Mesenchymal stem cell (in vitro differentiated cells and primary cell): Measurements from ENCODE around the gene CD2AP.

Experiments used
- DNase-seq: peaks from one replicate; pipeline ENCODE4 v3.0.0-alpha.2; 2013
- H2AFZ ChIP-seq: one replicate; pipeline ENCODE4 v1.6.1; 2013; ENCODE audit warnings: low read depth, mild to moderate bottlenecking, control low read depth, inconsistent platforms, low read length, moderate library complexity
- H2AK5ac ChIP-seq: 2 replicates; pipeline ENCODE4 v1.6.1; 2013; ENCODE audit warnings: low read length, moderate library complexity, mild to moderate bottlenecking, inconsistent platforms; ENCODE audit not compliant: severe bottlenecking
- H2BK120ac ChIP-seq: one replicate; pipeline ENCODE4 v1.6.1; 2013; ENCODE audit warnings: low read depth, mild to moderate bottlenecking, inconsistent platforms, low read length, moderate library complexity
- H2BK12ac ChIP-seq, 2 experiments: one replicate each; pipeline ENCODE4 v1.6.1; 2013; ENCODE audit warnings: inconsistent platforms in 2 of 2, low read length in 2 of 2, mild to moderate bottlenecking in 2 of 2, moderate library complexity in 2 of 2, control low read depth in 1 of 2
- H2BK15ac ChIP-seq: one replicate; pipeline ENCODE4 v1.6.1; 2013; ENCODE audit warnings: mild to moderate bottlenecking, low read depth, inconsistent platforms; ENCODE audit not compliant: poor library complexity, severe bottlenecking
- H2BK5ac ChIP-seq: 2 replicates; pipeline ENCODE4 v1.6.1; 2013; ENCODE audit warnings: low read depth, mild to moderate bottlenecking, low read length, control low read depth, inconsistent platforms; ENCODE audit not compliant: poor library complexity, severe bottlenecking
- H3K14ac ChIP-seq, 2 experiments: one replicate each; pipeline ENCODE4 v1.6.1; 2013; ENCODE audit warnings: inconsistent platforms in 2 of 2, low read length in 2 of 2, control low read depth in 1 of 2, mild to moderate bottlenecking in 1 of 2, moderate library complexity in 1 of 2
- H3K18ac ChIP-seq, 2 experiments: one replicate each; pipeline ENCODE4 v1.6.1; 2013; ENCODE audit warnings: inconsistent platforms in 2 of 2, low read length in 2 of 2, control low read depth in 1 of 2, low read depth in 1 of 2, mild to moderate bottlenecking in 1 of 2
- H3K23ac ChIP-seq, 2 experiments: one replicate each; pipeline ENCODE4 v1.6.1; 2013; ENCODE audit warnings: inconsistent platforms in 2 of 2, low read length in 2 of 2, mild to moderate bottlenecking in 2 of 2, moderate library complexity in 2 of 2, control low read depth in 1 of 2
- H3K27ac ChIP-seq: 2 replicates; pipeline ENCODE4 v1.5.1; 2013; ENCODE audit warnings: mild to moderate bottlenecking, moderate library complexity, low read length, control low read depth, inconsistent platforms; ENCODE audit not compliant: poor library complexity, severe bottlenecking
- H3K27me3 ChIP-seq, 2 experiments: 2 replicates each; pipeline versions ENCODE4 v1.6.1 to v1.7.0; 2013; ENCODE audit warnings: low read length in 2 of 2, mild to moderate bottlenecking in 2 of 2, moderate library complexity in 2 of 2, control low read depth in 1 of 2, inconsistent platforms in 1 of 2; ENCODE audit not compliant: control insufficient read depth in 1 of 2, insufficient read depth in 1 of 2
- H3K36me3 ChIP-seq, 2 experiments: 2 replicates each; pipeline versions ENCODE4 v1.6.1 to v1.7.0; 2013; ENCODE audit warnings: low read length in 2 of 2, control low read depth in 1 of 2, inconsistent platforms in 1 of 2, low read depth in 1 of 2, mild to moderate bottlenecking in 1 of 2; ENCODE audit not compliant: insufficient read depth in 2 of 2, control insufficient read depth in 1 of 2
- H3K4ac ChIP-seq, 2 experiments: one replicate each; pipeline ENCODE4 v1.6.1; 2013; ENCODE audit warnings: inconsistent platforms in 2 of 2, low read length in 2 of 2, mild to moderate bottlenecking in 2 of 2, moderate library complexity in 2 of 2, control low read depth in 1 of 2, low read depth in 1 of 2
- H3K4me1 ChIP-seq: 2 replicates; pipeline ENCODE4 v1.6.1; 2013; ENCODE audit warnings: low read depth, low read length, control low read depth; ENCODE audit not compliant: control insufficient read depth, insufficient read depth
- H3K4me2 ChIP-seq: 2 replicates; pipeline ENCODE4 v1.6.1; 2013; ENCODE audit warnings: low read length, mild to moderate bottlenecking, inconsistent platforms; ENCODE audit not compliant: poor library complexity, severe bottlenecking
- H3K4me3 ChIP-seq, 2 experiments: 2 replicates each; pipeline versions ENCODE4 v1.5.1 to v1.7.0; 2013; ENCODE audit warnings: low read length in 2 of 2, mild to moderate bottlenecking in 2 of 2, control low read depth in 1 of 2, low read depth in 1 of 2; ENCODE audit not compliant: insufficient read depth in 1 of 2
- H3K79me1 ChIP-seq: replicated peaks from 2 replicates; pipeline ENCODE4 v1.6.1; 2013; ENCODE audit warnings: mild to moderate bottlenecking, control low read depth, low read length, inconsistent platforms; ENCODE audit not compliant: poor library complexity, severe bottlenecking
- H3K9ac ChIP-seq: 2 replicates; pipeline ENCODE4 v1.7.0; 2013; ENCODE audit warnings: mild to moderate bottlenecking, low read length, moderate library complexity
- H3K9me3 ChIP-seq: 2 replicates; pipeline ENCODE4 v1.7.0; 2013; ENCODE audit warnings: mild to moderate bottlenecking, low read length; ENCODE audit not compliant: control insufficient read depth
- H4K8ac ChIP-seq: one replicate; pipeline ENCODE4 v1.6.1; 2013; ENCODE audit warnings: inconsistent platforms, mild to moderate bottlenecking, low read length, moderate library complexity
- H4K91ac ChIP-seq: one replicate; pipeline ENCODE4 v1.6.1; 2013; ENCODE audit warnings: mild to moderate bottlenecking, low read length, inconsistent platforms
- WGBS: methylation state at CpG from one replicate; pipeline ENCODE4 v1.1.7; 2013; ENCODE audit warnings: mixed read lengths; 5-methylcytosine and 5-hydroxymethylcytosine counted together

CD2AP gene

GRCh38 chr6:47447722-47448121 lies 29.9 kb upstream of the CD2AP start:
- H2AFZ ChIP-seq: no peak overlapping the region
- H3K4ac ChIP-seq: no peak overlapping the region
- H3K14ac ChIP-seq: no peak overlapping the region
- no peak overlapping the region for H2BK12ac ChIP-seq
- H3K27me3 ChIP-seq: no peaks in the 10 kb centered on the region
- H3K9ac ChIP-seq: no peak overlapping the region
- H3K18ac ChIP-seq: no peak overlapping the region
- no peak overlapping the region for H3K4me2 ChIP-seq
- H3K9me3 ChIP-seq: no peaks in the 10 kb centered on the region
- no peaks in the 10 kb centered on the region for H3K79me1 ChIP-seq
- H3K27ac ChIP-seq: no peak overlapping the region
- H4K8ac ChIP-seq: no peak overlapping the region
- DNase-seq: no peak
- H2BK5ac ChIP-seq: no peak overlapping the region
- no peak overlapping the region for H2BK120ac ChIP-seq
- H2BK15ac ChIP-seq: no peak overlapping the region
- no peak overlapping the region for H4K91ac ChIP-seq
- no peak overlapping the region for H3K23ac ChIP-seq
- H3K4me1 ChIP-seq: no peaks in the 10 kb centered on the region
- H2AK5ac ChIP-seq: no peak overlapping the region
- H3K36me3 ChIP-seq: no peaks in the 10 kb centered on the region
- H3K4me3 ChIP-seq: no peak overlapping the region
- no CpG with 5 or more reads among the region's 1 CpG for WGBS

GRCh38 chr6:47451162-47451561 lies 26.4 kb upstream of the CD2AP start:
- no peak for DNase-seq
- no peak overlapping the region for H3K27ac ChIP-seq
- 90% methylated on average over 2 of the region's 2 CpGs for WGBS

GRCh38 chr6:47452899-47453298 lies 24.7 kb upstream of the CD2AP start:
- no peak overlapping the region for H3K4me2 ChIP-seq
- WGBS: 100% methylated on average over 1 of the region's 2 CpGs
- H3K14ac ChIP-seq: no peak overlapping the region
- H3K9ac ChIP-seq: no peak overlapping the region
- no peak overlapping the region for H4K91ac ChIP-seq
- no peak overlapping the region for H3K4ac ChIP-seq
- no peak overlapping the region for H3K27ac ChIP-seq
- H3K27me3 ChIP-seq: no peaks in the 10 kb centered on the region
- no peak overlapping the region for H2BK15ac ChIP-seq
- H3K79me1 ChIP-seq: no peaks in the 10 kb centered on the region
- H3K36me3 ChIP-seq: no peaks in the 10 kb centered on the region
- H4K8ac ChIP-seq: no peak overlapping the region
- H3K18ac ChIP-seq: no peak overlapping the region
- no peak for DNase-seq
- H2AK5ac ChIP-seq: no peak overlapping the region
- no peaks in the 10 kb centered on the region for H3K9me3 ChIP-seq
- H3K4me1 ChIP-seq: no peaks in the 10 kb centered on the region
- H2BK12ac ChIP-seq: no peak overlapping the region
- H2BK5ac ChIP-seq: no peak overlapping the region
- H2BK120ac ChIP-seq: no peak overlapping the region
- H3K23ac ChIP-seq: no peak overlapping the region
- no peak overlapping the region for H2AFZ ChIP-seq
- no peak overlapping the region for H3K4me3 ChIP-seq

More at GRCh38 chr6:47451162-47451561, 26.4 kb upstream of the CD2AP start:
- H3K79me1 ChIP-seq: no peaks in the 10 kb centered on the region
- H2AFZ ChIP-seq: no peak overlapping the region
- H4K91ac ChIP-seq: no peak overlapping the region
- H3K4me1 ChIP-seq: no peaks in the 10 kb centered on the region
- H4K8ac ChIP-seq: no peak overlapping the region
- H2BK5ac ChIP-seq: no peak overlapping the region
- no peaks in the 10 kb centered on the region for H3K27me3 ChIP-seq
- no peak overlapping the region for H2BK15ac ChIP-seq
- no peak overlapping the region for H2BK12ac ChIP-seq
- H3K23ac ChIP-seq: no peak overlapping the region
- H3K36me3 ChIP-seq: no peaks in the 10 kb centered on the region
- H3K14ac ChIP-seq: no peak overlapping the region
- no peak overlapping the region for H3K4me3 ChIP-seq
- no peak overlapping the region for H3K4me2 ChIP-seq
- H3K4ac ChIP-seq: no peak overlapping the region
- H3K18ac ChIP-seq: no peak overlapping the region
- H2BK120ac ChIP-seq: no peak overlapping the region
- no peaks in the 10 kb centered on the region for H3K9me3 ChIP-seq
- H3K9ac ChIP-seq: no peak overlapping the region
- H2AK5ac ChIP-seq: no peak overlapping the region

- Histone ChIP-seq H3K36me3 (no peaks in the 10 kb centered on the region), H2BK12ac (no peak overlapping the region), H4K8ac (no peak overlapping the region), H3K4me1 (no peaks in the 10 kb centered on the region), H3K4ac (no peak overlapping the region), H3K79me1 (no peaks in the 10 kb centered on the region), H3K4me2 (no peak overlapping the region), H3K14ac (no peak overlapping the region), H2BK5ac (no peak overlapping the region), H4K91ac (no peak overlapping the region), H2AFZ (no peak overlapping the region), H3K9ac (no peak overlapping the region), H3K27me3 (no peaks in the 10 kb centered on the region), H3K18ac (no peak overlapping the region), H2BK120ac (no peak overlapping the region), H2BK15ac (no peak overlapping the region), H3K23ac (no peak overlapping the region), H3K4me3 (no peak overlapping the region), H2AK5ac (no peak overlapping the region), H3K27ac (no peak overlapping the region), H3K9me3 (no peaks in the 10 kb centered on the region)
- 85% methylated on average over 3 of the region's 4 CpGs for WGBS
- no peak for DNase-seq
These were observed 24.1 kb upstream of the CD2AP start for GRCh38 chr6:47453372-47453936.
